ENCODE measurements around the gene COL25A1. TPM values are rescaled to one million over a fixed set of nuclear protein-coding genes. Genes with fewer than 3 reads are reported as not detected.

Gene COL25A1
- total RNA-seq, 1 experiment from 2014 or later, result not detected

- intact Hi-C loops (cut with micrococcal nuclease; ENCODE audit: unreplicated experiment), result no loop called here
- DNase-seq, result no peak
- no peak for TF ChIP-seq CTCF (IDR thresholded peaks at IDR 0.05; ENCODE audit: unreplicated experiment)
- H3K27ac Mint-ChIP-seq (ENCODE audit: unreplicated experiment), result no peak overlapping the region
- no peaks in the 10 kb centered on the region for H3K9me3 Mint-ChIP-seq (ENCODE audit: low read depth, unreplicated experiment)
- BruUV-seq (replicated peaks), result no TSS peak
- H3K27me3 Mint-ChIP-seq (ENCODE audit: unreplicated experiment), result peaks cover 16% of the 10 kb centered on the region
- CTCF ChIA-PET, result no interaction called here
- H3K4me3 Mint-ChIP-seq (ENCODE audit: low read depth, unreplicated experiment), result no peak overlapping the region
- no peaks in the 10 kb centered on the region for H3K4me1 Mint-ChIP-seq (ENCODE audit: low read depth, unreplicated experiment)
- H3K36me3 Mint-ChIP-seq (ENCODE audit: insufficient read depth, unreplicated experiment), result no peaks in the 10 kb centered on the region
Observed at GRCh38 chr4:108868606-108869227, 433.7 kb downstream of the COL25A1 start.

GRCh38 chr4:108867476-108867875 is 435.0 kb downstream of the COL25A1 start:
- Mint-ChIP-seq H3K4me1 (ENCODE audit: low read depth, unreplicated experiment) (no peaks in the 10 kb centered on the region), H3K27ac (ENCODE audit: unreplicated experiment) (no peak overlapping the region), H3K4me3 (ENCODE audit: low read depth, unreplicated experiment) (no peak overlapping the region), H3K9me3 (ENCODE audit: low read depth, unreplicated experiment) (no peaks in the 10 kb centered on the region), H3K27me3 (ENCODE audit: unreplicated experiment) (peaks cover 16% of the 10 kb centered on the region), H3K36me3 (ENCODE audit: insufficient read depth, unreplicated experiment) (no peaks in the 10 kb centered on the region)
- CTCF ChIA-PET, result interaction anchor here (0.6 kb wide), 1 partner anchor 144 kb away, joined by 3 read pairs; no protein-coding TSS in a partner anchor
- BruUV-seq (replicated peaks), result no TSS peak
- no peak for TF ChIP-seq CTCF (IDR thresholded peaks at IDR 0.05; ENCODE audit: unreplicated experiment)
- intact Hi-C loops (cut with micrococcal nuclease; ENCODE audit: unreplicated experiment), result no loop called here
- no peak for DNase-seq

- peak; percentile 9 for DNase-seq
- CTCF ChIA-PET, result no interaction called here
- no peak for TF ChIP-seq CTCF (IDR thresholded peaks at IDR 0.05; ENCODE audit: unreplicated experiment)
- Mint-ChIP-seq H3K9me3 (ENCODE audit: low read depth, unreplicated experiment) (no peaks in the 10 kb centered on the region), H3K36me3 (ENCODE audit: insufficient read depth, unreplicated experiment) (no peaks in the 10 kb centered on the region), H3K4me1 (ENCODE audit: low read depth, unreplicated experiment) (no peaks in the 10 kb centered on the region), H3K4me3 (ENCODE audit: low read depth, unreplicated experiment) (no peak overlapping the region), H3K27ac (ENCODE audit: unreplicated experiment) (no peak overlapping the region), H3K27me3 (ENCODE audit: unreplicated experiment) (peaks cover 7% of the 10 kb centered on the region)
- intact Hi-C loops (cut with micrococcal nuclease; ENCODE audit: unreplicated experiment), result no loop called here
- no TSS peak for BruUV-seq (replicated peaks)
Observed at GRCh38 chr4:108861334-108861733, 441.1 kb downstream of the COL25A1 start.

GRCh38 chr4:108854786-108855185 is 447.7 kb downstream of the COL25A1 start:
- Mint-ChIP-seq H3K27me3 (ENCODE audit: unreplicated experiment) (peaks cover 7% of the 10 kb centered on the region), H3K27ac (ENCODE audit: unreplicated experiment) (no peak overlapping the region), H3K4me3 (ENCODE audit: low read depth, unreplicated experiment) (no peak overlapping the region), H3K4me1 (ENCODE audit: low read depth, unreplicated experiment) (no peaks in the 10 kb centered on the region), H3K9me3 (ENCODE audit: low read depth, unreplicated experiment) (no peaks in the 10 kb centered on the region), H3K36me3 (ENCODE audit: insufficient read depth, unreplicated experiment) (no peaks in the 10 kb centered on the region)
- intact Hi-C loops (cut with micrococcal nuclease; ENCODE audit: unreplicated experiment), result no loop called here
- no peak for TF ChIP-seq CTCF (IDR thresholded peaks at IDR 0.05; ENCODE audit: unreplicated experiment)
- BruUV-seq (replicated peaks), result no TSS peak
- CTCF ChIA-PET, result no interaction called here
- DNase-seq, result no peak
